Left kidney (tissue), 8 donors: ENCODE data around the gene MSANTD7. TPM values are rescaled to one million over a fixed set of nuclear protein-coding genes. Genes with fewer than 3 reads are reported as not detected.
"Not testable (repeated sequence)": the region's sequence is repeated elsewhere in the genome, so short reads cannot be mapped to it uniquely, and the experiment has no call there.

Experiments
- DNase-seq: peaks from one replicate; pipeline ENCODE4 v3.0.0-alpha.2; 2013
- long read RNA-seq, 8 donors: transcript quantifications; one replicate each; lab custom pipeline, GENCODE V29; 2026
- polyA plus RNA-seq: library from polyadenylated mRNA; unstranded; fragments of 120-200 nt; gene quantifications from one replicate; pipeline ENCODE4 v1.2.1, GENCODE V29; 2013; ENCODE audit not compliant: insufficient read length

Gene MSANTD7
- polyA plus RNA-seq, result 18.3 TPM
- long read RNA-seq, donor 1, full-length matches to known transcripts, result 2 of 7 reads
- long read RNA-seq, donor 1, partial matches to known transcripts, result 5 of 7 reads
- long read RNA-seq, donor 1, other reads (novel, unspliced or antisense), result 0 of 7 reads
- long read RNA-seq, donor 2, full-length matches to known transcripts, result 6 of 6 reads
- long read RNA-seq, donor 2, partial matches to known transcripts, result 0 of 6 reads
- long read RNA-seq, donor 2, other reads (novel, unspliced or antisense), result 0 of 6 reads
- long read RNA-seq, donor 3, full-length matches to known transcripts, result 4 of 4 reads
- long read RNA-seq, donor 3, partial matches to known transcripts, result 0 of 4 reads
- long read RNA-seq, donor 3, other reads (novel, unspliced or antisense), result 0 of 4 reads
- long read RNA-seq, donor 4, result 0 reads
- long read RNA-seq, donor 5, full-length matches to known transcripts, result 2 of 2 reads
- long read RNA-seq, donor 5, partial matches to known transcripts, result 0 of 2 reads
- long read RNA-seq, donor 5, other reads (novel, unspliced or antisense), result 0 of 2 reads
- long read RNA-seq, donor 6, full-length matches to known transcripts, result 2 of 2 reads
- long read RNA-seq, donor 6, partial matches to known transcripts, result 0 of 2 reads
- long read RNA-seq, donor 6, other reads (novel, unspliced or antisense), result 0 of 2 reads
- long read RNA-seq, donor 7, full-length matches to known transcripts, result 5 of 11 reads
- long read RNA-seq, donor 7, partial matches to known transcripts, result 6 of 11 reads
- long read RNA-seq, donor 7, other reads (novel, unspliced or antisense), result 0 of 11 reads
- long read RNA-seq, donor 8, full-length matches to known transcripts, result 2 of 2 reads
- long read RNA-seq, donor 8, partial matches to known transcripts, result 0 of 2 reads
- long read RNA-seq, donor 8, other reads (novel, unspliced or antisense), result 0 of 2 reads

- DNase-seq, result peak; percentile 99
These were observed at the start of gene MSANTD7, which contains the start of the genes CDNF and HSPA14 for GRCh38 chr10:14837757-14838581. TSS of gene MSANTD7 (plus strand) at chr10:14838306. CDS start at chr10:14842285, 3,979 bp downstream. TSS of gene CDNF (minus strand) at chr10:14838037. CDS start at chr10:14837946, 91 bp downstream. TSS of gene HSPA14 (plus strand) at chr10:14838306. CDS start at chr10:14838403, 97 bp downstream.

- no peak for DNase-seq
These were observed 39.5 kb upstream of the MSANTD7 start for GRCh38 chr10:14798636-14799035.

GRCh38 chr10:14800397-14800796 lies 37.7 kb upstream of the MSANTD7 start:
- DNase-seq, result no peak

- DNase-seq, result no peak
These were observed 36.4 kb upstream of the MSANTD7 start for GRCh38 chr10:14801723-14802122.

GRCh38 chr10:14803827-14804226 lies 34.3 kb upstream of the MSANTD7 start:
- no peak for DNase-seq

- no peak for DNase-seq
These were observed 31.8 kb upstream of the MSANTD7 start for GRCh38 chr10:14806318-14806717.

- DNase-seq, result no peak
These were observed 26.8 kb upstream of the MSANTD7 start for GRCh38 chr10:14810969-14811953.

GRCh38 chr10:14812271-14812670 lies 25.8 kb upstream of the MSANTD7 start:
- DNase-seq, result no peak

GRCh38 chr10:14815681-14816080 lies 22.4 kb upstream of the MSANTD7 start:
- no peak for DNase-seq

GRCh38 chr10:14816717-14817116 lies 21.4 kb upstream of the MSANTD7 start:
- DNase-seq, result not testable (repeated sequence)

- DNase-seq, result no peak
These were observed 17.9 kb upstream of the MSANTD7 start for GRCh38 chr10:14820010-14820774.

- DNase-seq, result no peak
These were observed 17.3 kb upstream of the MSANTD7 start for GRCh38 chr10:14820775-14821154.

GRCh38 chr10:14821635-14822375 lies 16.3 kb upstream of the MSANTD7 start:
- no peak for DNase-seq

- no peak for DNase-seq
These were observed 15.0 kb upstream of the MSANTD7 start for GRCh38 chr10:14822879-14823755.

- no peak for DNase-seq
These were observed 14.1 kb upstream of the MSANTD7 start for GRCh38 chr10:14823966-14824365.

GRCh38 chr10:14826076-14826829 lies 11.9 kb upstream of the MSANTD7 start:
- no peak for DNase-seq

- DNase-seq, result no peak
These were observed 5.0 kb upstream of the MSANTD7 start for GRCh38 chr10:14833106-14833505.
